SK-N-SH (cell line): Measurements from ENCODE around the gene HP1BP3. TPM values are rescaled to one million over a fixed set of nuclear protein-coding genes. Genes with fewer than 3 reads are reported as not detected.

ENCODE experiments used
- CTCF ChIA-PET: fragments of 300-600, 350-600 bp; formaldehyde crosslinking; extraction: SDS; loops from one replicate; lab custom pipeline; 2021; lab: Yijun Ruan, JAX
- POLR2A ChIA-PET: fragments of 350-600 bp; sonication (Branson Sonifier 250); formaldehyde crosslinking; extraction: SDS; loops from one replicate; lab custom pipeline; 2020; ENCODE audit warnings: antibody characterized with exemption, inconsistent platforms; lab: Yijun Ruan, JAX
- DNase-seq: peaks from one replicate; pipeline ENCODE4 v3.0.0; 2012
- H2AFZ ChIP-seq: fragments of 200-600 bp; sonication (generic); 2 replicates; pipeline ENCODE4 v1.8.1; 2016; ENCODE audit warnings: antibody characterized with exemption, mild to moderate bottlenecking, low read depth
- H3F3A ChIP-seq: fragments of 200-600 bp; sonication (generic); replicated peaks from 2 replicates; pipeline ENCODE3; 2016; ENCODE audit warnings: antibody characterized with exemption, mild to moderate bottlenecking; ENCODE audit not compliant: insufficient read depth
- H3K27ac ChIP-seq, 2 experiments: fragments of 200-500 bp in 1 of 2; fragments of 200-600 bp in 1 of 2; sonication (Bioruptor generic) in 1 of 2; sonication (generic), shearing (Covaris generic) in 1 of 2; 2 replicates each; pipeline versions ENCODE4 v1.5.1 to v1.6.1; 2014 to 2016; ENCODE audit warnings: low read depth in 2 of 2, inconsistent platforms in 1 of 2, low read length in 1 of 2, mild to moderate bottlenecking in 1 of 2, mixed read lengths in 1 of 2
- H3K27me3 ChIP-seq: fragments of 200-600 bp; sonication (generic), shearing (Covaris generic); 2 replicates; pipeline ENCODE4 v1.6.1; 2016; ENCODE audit warnings: mixed run types; ENCODE audit not compliant: insufficient read depth
- H3K36me3 ChIP-seq, 2 experiments: fragments of 200-500 bp in 1 of 2; fragments of 200-600 bp in 1 of 2; sonication (Bioruptor generic) in 1 of 2; sonication (generic) in 1 of 2; replicated peaks in 1 of 2; 2 replicates each; pipeline versions ENCODE3 to v1.5.1; 2014 to 2016; ENCODE audit warnings: low read length in 1 of 2, mild to moderate bottlenecking in 1 of 2; ENCODE audit not compliant: insufficient read depth in 2 of 2, control insufficient read depth in 1 of 2
- H3K4me1 ChIP-seq, 2 experiments: fragments of 200-500 bp in 1 of 2; fragments of 200-600 bp in 1 of 2; sonication (Bioruptor generic) in 1 of 2; sonication (generic), shearing (Covaris generic) in 1 of 2; 2 replicates each; pipeline versions ENCODE4 v1.5.1 to v1.6.1; 2014 to 2016; ENCODE audit warnings: low read depth in 1 of 2, low read length in 1 of 2, mixed run types in 1 of 2; ENCODE audit not compliant: insufficient read depth in 2 of 2, control insufficient read depth in 1 of 2
- H3K4me2 ChIP-seq: fragments of 200-600 bp; sonication (generic), shearing (Covaris generic); 2 replicates; pipeline ENCODE4 v1.6.1; 2017; ENCODE audit warnings: mixed run types
- H3K4me3 ChIP-seq, 2 experiments: fragments of 200-500 bp in 1 of 2; fragments of 200-600 bp in 1 of 2; sonication (Bioruptor generic) in 1 of 2; sonication (generic), shearing (Covaris generic) in 1 of 2; 2 replicates each; pipeline versions ENCODE4 v1.5.1 to v1.8.1; 2014 to 2016; ENCODE audit warnings: low read depth in 2 of 2, inconsistent platforms in 1 of 2, low read length in 1 of 2, mild to moderate bottlenecking in 1 of 2, mixed read lengths in 1 of 2, moderate library complexity in 1 of 2
- H3K79me2 ChIP-seq: fragments of 200-600 bp; sonication (generic); 2 replicates; pipeline ENCODE4 v1.8.1; 2017; ENCODE audit warnings: mild to moderate bottlenecking; ENCODE audit not compliant: insufficient read depth
- H3K9ac ChIP-seq: fragments of 200-600 bp; sonication (generic); 2 replicates; pipeline ENCODE4 v1.6.1; 2017; ENCODE audit warnings: mixed run types
- H3K9me2 ChIP-seq: fragments of 200-600 bp; sonication (generic); 2 replicates; pipeline ENCODE4 v1.6.1; 2017; ENCODE audit warnings: mixed run types
- H3K9me3 ChIP-seq: fragments of 200-600 bp; sonication (generic); 2 replicates; pipeline ENCODE4 v1.6.1; 2017; ENCODE audit warnings: mixed run types, mild to moderate bottlenecking, moderate library complexity
- H4K20me1 ChIP-seq: fragments of 200-600 bp; sonication (generic); 2 replicates; pipeline ENCODE4 v1.6.1; 2017; ENCODE audit warnings: mild to moderate bottlenecking, mixed run types; ENCODE audit not compliant: insufficient read depth
- CTCF ChIP-seq: fragments of 200-600 bp; sonication (generic); IDR thresholded peaks from 2 replicates; pipeline ENCODE4 v1.6.1; 2017; ENCODE audit warnings: antibody characterized with exemption, mild to moderate bottlenecking, moderate library complexity
- EZH2phosphoT487 ChIP-seq: fragments of 200-600 bp; sonication (generic); IDR thresholded peaks from 2 replicates; pipeline ENCODE4 v1.6.1; 2017; ENCODE audit warnings: low read depth, mixed run types, mild to moderate bottlenecking, antibody characterized with exemption, moderate library complexity, borderline replicate concordance
- FOXM1 ChIP-seq: IDR thresholded peaks from 2 replicates; pipeline ENCODE4 v1.4.0; 2012; ENCODE audit warnings: low read depth, mild to moderate bottlenecking
- GABPA ChIP-seq: IDR thresholded peaks from 2 replicates; pipeline ENCODE4 v1.4.0; 2012; ENCODE audit warnings: low read depth, mild to moderate bottlenecking
- GATA2 ChIP-seq: sonication (generic); formaldehyde crosslinking; IDR thresholded peaks from 2 replicates; pipeline ENCODE4 v1.5.0; 2020; ENCODE audit warnings: mild to moderate bottlenecking, missing genetic modification reagents
- JUND ChIP-seq: IDR thresholded peaks from 2 replicates; pipeline ENCODE4 v1.4.0; 2012
- MAX ChIP-seq: IDR thresholded peaks from 2 replicates; pipeline ENCODE4 v1.4.0; 2012; ENCODE audit warnings: low read depth
- NFIC ChIP-seq: IDR thresholded peaks from 2 replicates; pipeline ENCODE4 v1.4.0; 2012; ENCODE audit warnings: borderline replicate concordance
- NRF1 ChIP-seq: IDR thresholded peaks from 2 replicates; pipeline ENCODE4 v1.6.1; 2012; ENCODE audit warnings: low read depth, mild to moderate bottlenecking, low read length
- PBX3 ChIP-seq: IDR thresholded peaks from 2 replicates; pipeline ENCODE4; 2012
- RAD21 ChIP-seq: IDR thresholded peaks from 2 replicates; pipeline ENCODE4 v1.6.1; 2012; ENCODE audit warnings: mild to moderate bottlenecking, low read length
- TAF1 ChIP-seq: IDR thresholded peaks from 2 replicates; pipeline ENCODE4 v1.6.1; 2012; ENCODE audit warnings: low read depth, mild to moderate bottlenecking, low read length, moderate library complexity, borderline replicate concordance
- TCF12 ChIP-seq: IDR thresholded peaks from 2 replicates; pipeline ENCODE4 v1.4.0; 2012
- TEAD4 ChIP-seq: IDR thresholded peaks from 2 replicates; pipeline ENCODE4 v1.4.0; 2012; ENCODE audit warnings: mild to moderate bottlenecking, borderline replicate concordance; ENCODE audit not compliant: insufficient read depth
- WGBS: methylation state at CpG from one replicate; pipeline ENCODE4 v1.1.6; 2017; ENCODE audit warnings: low lambda C conversion rate; 5-methylcytosine and 5-hydroxymethylcytosine counted together
- polyA plus RNA-seq, 3 experiments: library from polyadenylated mRNA; depleted of rRNA; stranded (reverse); fragments of >200 nt; gene quantifications; 2 replicates each; pipeline ENCODE4 v1.2.3, GENCODE V29; 2012
- TF ChIP-seq, protein P1 (sequence below): fragments of 150-350 bp; IDR thresholded peaks from 2 replicates; pipeline ENCODE4 v1.6.1; 2016; ENCODE audit warnings: mild to moderate bottlenecking, low read depth, low read length

HP1BP3 gene
- polyA plus RNA-seq, 1 of the 3 experiments (the other 2 are of a cell fraction), result 236 TPM

DNA sequence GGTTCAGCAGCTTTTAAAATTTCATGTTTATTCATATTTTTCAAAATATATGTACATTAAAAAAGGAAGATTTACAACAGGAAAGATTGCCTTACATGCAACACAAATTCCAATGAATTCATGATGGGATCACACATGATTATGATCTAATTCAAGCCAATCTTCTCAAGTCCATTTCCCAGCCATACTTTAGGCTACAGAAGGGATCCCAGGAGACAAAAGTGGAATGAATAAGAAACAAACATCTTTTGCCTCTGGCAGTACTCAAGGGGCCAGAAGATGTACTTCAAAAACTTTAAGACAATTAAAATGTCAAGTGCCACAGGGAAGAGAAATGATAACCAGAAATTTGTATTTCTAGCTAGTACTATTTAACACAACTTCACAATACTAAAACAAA is 44.4 kb downstream of the HP1BP3 start:
- H3K4me2 ChIP-seq, result no peak overlapping the region
- H3K36me3 ChIP-seq, result peaks cover 79 to 91% of the 10 kb centered on the region in 2 experiments
- H4K20me1 ChIP-seq, result no peaks in the 10 kb centered on the region
- no peaks in the 10 kb centered on the region for H3K9me2 ChIP-seq
- H3K9me3 ChIP-seq, result no peaks in the 10 kb centered on the region
- no peak overlapping the region for H2AFZ ChIP-seq
- H3K79me2 ChIP-seq, result peaks cover 12% of the 10 kb centered on the region
- H3K4me1 ChIP-seq, result peaks cover 0 to 17% of the 10 kb centered on the region in 2 experiments; a peak in 2 of 4 replicates
- H3K4me3 ChIP-seq, result no peak overlapping the region
- CTCF ChIA-PET, result interaction anchor here (0.6 to 1.3 kb wide), 3 partner anchors 23 to 474 kb away, joined by 3 to 5 read pairs (median 3); no protein-coding TSS in a partner anchor
- H3F3A ChIP-seq, result peaks cover 67% of the 10 kb centered on the region
- no peak overlapping the region for H3K9ac ChIP-seq
- H3K27ac ChIP-seq, result peak overlapping the region in 1 of 2 experiments; percentile 25; a peak in 2 of 4 replicates
- H3K27me3 ChIP-seq, result no peaks in the 10 kb centered on the region
- POLR2A ChIA-PET, result no interaction called here
- TF ChIP-seq EZH2phosphoT487 (no peak), GABPA (no peak), NFIC (no peak), JUND (no peak), TAF1 (no peak), MAX (no peak)
- TF ChIP-seq, protein P1, sequence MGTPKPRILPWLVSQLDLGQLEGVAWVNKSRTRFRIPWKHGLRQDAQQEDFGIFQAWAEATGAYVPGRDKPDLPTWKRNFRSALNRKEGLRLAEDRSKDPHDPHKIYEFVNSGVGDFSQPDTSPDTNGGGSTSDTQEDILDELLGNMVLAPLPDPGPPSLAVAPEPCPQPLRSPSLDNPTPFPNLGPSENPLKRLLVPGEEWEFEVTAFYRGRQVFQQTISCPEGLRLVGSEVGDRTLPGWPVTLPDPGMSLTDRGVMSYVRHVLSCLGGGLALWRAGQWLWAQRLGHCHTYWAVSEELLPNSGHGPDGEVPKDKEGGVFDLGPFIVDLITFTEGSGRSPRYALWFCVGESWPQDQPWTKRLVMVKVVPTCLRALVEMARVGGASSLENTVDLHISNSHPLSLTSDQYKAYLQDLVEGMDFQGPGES, result no peak
- DNase-seq, result no peak

DNA sequence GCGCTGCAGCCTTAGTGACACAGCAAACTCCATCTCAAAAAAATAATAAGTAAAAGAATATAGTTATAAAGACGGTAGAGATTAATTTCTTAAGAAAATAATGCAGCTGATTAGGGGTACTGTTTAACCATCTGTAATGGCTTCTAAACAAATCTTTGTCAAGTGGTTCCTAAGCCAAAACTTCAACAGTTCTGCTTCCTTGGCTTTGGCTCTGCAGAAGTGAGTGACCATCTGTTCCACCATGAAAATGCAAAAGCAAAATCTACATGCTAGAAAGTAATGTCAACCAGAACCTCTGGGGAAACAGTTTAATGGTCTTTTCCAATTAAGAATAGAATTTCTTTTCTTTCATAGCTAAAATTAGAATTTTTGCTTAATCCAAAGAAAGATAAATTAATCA is 46.3 kb downstream of the HP1BP3 start:
- peaks cover 64% of the 10 kb centered on the region for H3F3A ChIP-seq
- H3K27me3 ChIP-seq, result no peaks in the 10 kb centered on the region
- TF ChIP-seq MAX, result no peak
- no peak for TF ChIP-seq NRF1
- TF ChIP-seq, all 33 proteins: peak for 0
- Histone ChIP-seq H3K79me2 (peaks cover under 1% of the 10 kb centered on the region; the same call in 1 of the 2 replicates), H4K20me1 (no peaks in the 10 kb centered on the region), H3K9ac (no peak overlapping the region), H3K4me3 (no peak overlapping the region), H3K4me2 (no peak overlapping the region), H3K36me3 (peaks cover 67 to 82% of the 10 kb centered on the region in 2 experiments), H3K9me2 (no peaks in the 10 kb centered on the region), H3K9me3 (no peaks in the 10 kb centered on the region), H3K27ac (peak overlapping the region in 1 of 2 experiments; percentile 90; a peak in 2 of 4 replicates), H2AFZ (no peak overlapping the region), H3K4me1 (peaks cover 0 to 17% of the 10 kb centered on the region in 2 experiments; a peak in 2 of 4 replicates)
- 92% methylated on average over 2 of the region's 2 CpGs for WGBS
- DNase-seq, result no peak
- ChIA-PET POLR2A (no interaction called here), CTCF (interaction anchor here (0.9 kb wide), 1 partner anchor 11 kb away, joined by 3 read pairs; no protein-coding TSS in a partner anchor)

GRCh38 chr1:20739225-20739624 is 47.9 kb downstream of the HP1BP3 start:
- H3K36me3 ChIP-seq, result peaks cover 52 to 74% of the 10 kb centered on the region in 2 experiments
- H3K79me2 ChIP-seq, result no peaks in the 10 kb centered on the region; the same call in 1 of the 2 replicates
- no peak overlapping the region for H3K4me3 ChIP-seq
- WGBS, result 38% methylated on average over 2 of the region's 2 CpGs
- H3K9ac ChIP-seq, result peak overlapping the region; percentile 34
- no peaks in the 10 kb centered on the region for H3K9me2 ChIP-seq
- peaks cover 55% of the 10 kb centered on the region for H3F3A ChIP-seq
- H2AFZ ChIP-seq, result no peak overlapping the region
- ChIA-PET POLR2A (no interaction called here), CTCF (no interaction called here)
- no peaks in the 10 kb centered on the region for H3K9me3 ChIP-seq
- no peak for DNase-seq
- H3K4me1 ChIP-seq, result peaks cover 0 to 17% of the 10 kb centered on the region in 2 experiments; a peak in 2 of 4 replicates
- no peaks in the 10 kb centered on the region for H4K20me1 ChIP-seq
- peak overlapping the region; percentile 36; the same call in 1 of the 2 replicates for H3K4me2 ChIP-seq
- no peaks in the 10 kb centered on the region for H3K27me3 ChIP-seq
- peak overlapping the region in 1 of 2 experiments; percentile 90; a peak in 2 of 4 replicates for H3K27ac ChIP-seq
- TF ChIP-seq TEAD4 (peak; percentile 50; the same call in 1 of the 2 replicates), CTCF (no peak), FOXM1 (no peak), EZH2phosphoT487 (no peak), TCF12 (peak; percentile 40), PBX3 (peak; percentile 44), JUND (no peak; the same call in 1 of the 2 replicates), RAD21 (no peak), GATA2 (CRISPR knock-in tag) (no peak)
